NCI-H2081 (cell line): ENCODE measurements around the gene SFTPA2.
"Not testable (repeated sequence)": the region's sequence is repeated elsewhere in the genome, so short reads cannot be mapped to it uniquely, and the experiment has no call there.

Source experiments
- DNase-seq, 2 experiments: peaks; one replicate each; lab custom pipeline; 2025; lab: John Stamatoyannopoulos, UW

Gene SFTPA2

GRCh38 chr10:79509934-79510508 lies 50.2 kb downstream of the SFTPA2 start:
- DNase-seq: not testable (repeated sequence)

DNA sequence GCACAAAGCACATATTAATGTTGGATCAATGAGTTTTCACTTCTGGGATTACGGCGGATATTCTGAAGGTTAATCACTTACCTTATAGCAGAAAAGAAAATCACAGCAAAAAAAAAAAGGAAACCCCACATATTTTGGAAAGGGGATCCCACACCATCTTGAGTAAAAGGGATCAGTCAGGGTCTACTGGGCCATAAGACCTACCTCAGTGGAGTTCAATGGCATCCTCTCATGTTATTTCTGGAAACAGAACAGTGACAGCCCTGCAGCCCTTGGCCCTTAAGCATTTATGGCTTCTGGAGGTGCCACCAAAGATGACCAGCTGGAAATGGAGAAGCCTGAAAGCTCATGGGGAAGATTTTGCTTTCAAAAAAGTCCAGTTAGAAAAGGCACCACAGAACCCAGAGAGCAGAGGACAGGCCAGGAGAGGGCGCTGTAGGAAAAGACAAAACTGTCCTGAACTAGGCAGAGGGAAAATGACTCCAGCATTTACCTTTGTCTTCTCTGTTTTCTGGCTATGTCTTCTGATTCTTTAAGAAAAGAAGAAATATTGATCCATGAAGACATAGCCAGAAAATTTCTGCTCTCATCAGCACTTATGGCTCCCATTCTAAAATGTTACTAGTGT lies 50.8 kb downstream of the SFTPA2 start:
- not testable (repeated sequence) for DNase-seq

GRCh38 chr10:79508245-79508644 lies 52.0 kb downstream of the SFTPA2 start:
- DNase-seq: not testable (repeated sequence)

GRCh38 chr10:79507440-79508167 lies 52.6 kb downstream of the SFTPA2 start:
- peak in 1 of 2 experiments; percentile 6 for DNase-seq
